Endodermal cell (in vitro differentiated cells): Measurements from ENCODE around the gene HAS3. TPM values are rescaled to one million over a fixed set of nuclear protein-coding genes. Genes with fewer than 3 reads are reported as not detected.
"Not testable (repeated sequence)": the region's sequence is repeated elsewhere in the genome, so short reads cannot be mapped to it uniquely, and the experiment has no call there.

Experiments
- DNase-seq: peaks from one replicate; pipeline ENCODE4 v3.0.0-alpha.2; 2017
- H3K27ac ChIP-seq: 2 replicates; pipeline ENCODE4 v1.5.1; 2013; ENCODE audit warnings: mild to moderate bottlenecking, low read depth, low read length, moderate library complexity
- H3K27me3 ChIP-seq: 2 replicates; pipeline ENCODE4 v1.6.1; 2013; ENCODE audit warnings: mild to moderate bottlenecking, low read length, moderate library complexity; ENCODE audit not compliant: insufficient read depth, control insufficient read depth, poor library complexity, severe bottlenecking
- H3K36me3 ChIP-seq: 2 replicates; pipeline ENCODE4 v1.7.0; 2013; ENCODE audit warnings: mild to moderate bottlenecking, low read length, moderate library complexity; ENCODE audit not compliant: control insufficient read depth, insufficient read depth
- H3K4me1 ChIP-seq: one replicate; pipeline ENCODE4 v1.7.0; 2013; ENCODE audit warnings: low read length; ENCODE audit not compliant: control insufficient read depth, insufficient read depth
- H3K4me3 ChIP-seq: 2 replicates; pipeline ENCODE4 v1.5.1; 2013; ENCODE audit warnings: mild to moderate bottlenecking, low read length, moderate library complexity
- H3K9ac ChIP-seq: 2 replicates; pipeline ENCODE4 v1.6.1; 2013; ENCODE audit warnings: mild to moderate bottlenecking, low read length, moderate library complexity; ENCODE audit not compliant: poor library complexity, severe bottlenecking; ENCODE audit errors: extremely low read depth
- H3K9me3 ChIP-seq: 2 replicates; pipeline ENCODE4 v1.6.1; 2013; ENCODE audit warnings: mild to moderate bottlenecking, low read length, moderate library complexity; ENCODE audit not compliant: control insufficient read depth
- H3K27ac Mint-ChIP-seq: 2 replicates; pipeline ENCODE4 v1.8.0; 2020; ENCODE audit warnings: mixed read lengths
- H3K27me3 Mint-ChIP-seq: 2 replicates; pipeline ENCODE4 v1.8.0; 2021; ENCODE audit warnings: mild to moderate bottlenecking, mixed read lengths; ENCODE audit not compliant: insufficient read depth
- H3K36me3 Mint-ChIP-seq: 2 replicates; pipeline ENCODE4 v1.8.0; 2020; ENCODE audit warnings: low read depth, mixed read lengths
- H3K4me1 Mint-ChIP-seq: 2 replicates; pipeline ENCODE4 v1.8.0; 2020; ENCODE audit warnings: mixed read lengths
- H3K4me3 Mint-ChIP-seq: 2 replicates; pipeline ENCODE4 v1.8.0; 2020; ENCODE audit warnings: mild to moderate bottlenecking, moderate library complexity, mixed read lengths
- H3K9me3 Mint-ChIP-seq: 2 replicates; pipeline ENCODE4 v1.8.0; 2020; ENCODE audit warnings: mild to moderate bottlenecking, mixed read lengths
- CTCF ChIP-seq: fragments of 200-600 bp; sonication (generic); conservative IDR thresholded peaks from 2 replicates; pipeline ENCODE4 v1.5.0; 2021; ENCODE audit warnings: antibody characterized with exemption, mild to moderate bottlenecking
- WGBS, 2 experiments: methylation state at CpG; one replicate each; pipeline versions ENCODE4 v1.1.5 to v1.1.7; 2013; ENCODE audit warnings: missing lambda C conversion rate in 2 of 2, mixed read lengths in 1 of 2; ENCODE audit not compliant: insufficient coverage in 1 of 2, insufficient read length in 1 of 2; 5-methylcytosine and 5-hydroxymethylcytosine counted together
- total RNA-seq, 2 donors: library from RNA; stranded (reverse); fragmentation: NEBNext Ultra II Directional in 1 of 2; extraction: Animal tissue kit (Norgen Biotek cat#: 25700) in 1 of 2; gene quantifications; 2 replicates in 1 of 2; 3 replicates in 1 of 2; pipeline ENCODE4 v1.2.1, GENCODE V29; 2021

The HAS3 gene
- total RNA-seq, 2 donors from 2014 or later: 1.8 to 4.1 TPM

GRCh38 chr16:69126221-69126620 is 20.8 kb downstream of the HAS3 start:
- 97 to 99% methylated on average over 3 of the region's 3 CpGs for WGBS, 2 experiments

GRCh38 chr16:69126801-69127200 is 21.3 kb downstream of the HAS3 start:
- H3K36me3 Mint-ChIP-seq: peaks cover 36% of the 10 kb centered on the region
- H3K9ac ChIP-seq, H3K27ac ChIP-seq, H3K4me3 Mint-ChIP-seq, H3K4me1 ChIP-seq, DNase-seq, H3K9me3 Mint-ChIP-seq, H3K27me3 Mint-ChIP-seq, H3K4me3 ChIP-seq, H3K27ac Mint-ChIP-seq, H3K27me3 ChIP-seq, H3K9me3 ChIP-seq: not testable (repeated sequence)
- 97% methylated on average over 7 to 10 of the region's 10 CpGs for WGBS, 2 experiments
- H3K36me3 ChIP-seq: peaks cover 27% of the 10 kb centered on the region
- H3K4me1 Mint-ChIP-seq: peaks cover 13% of the 10 kb centered on the region

More at GRCh38 chr16:69126221-69126620, 20.8 kb downstream of the HAS3 start:
- Mint-ChIP-seq H3K27me3 (no peaks in the 10 kb centered on the region), H3K4me1 (peaks cover 12% of the 10 kb centered on the region), H3K9me3 (no peaks in the 10 kb centered on the region), H3K4me3 (no peak overlapping the region), H3K27ac (no peak overlapping the region), H3K36me3 (peaks cover 39% of the 10 kb centered on the region)
- no peak for DNase-seq
- H3K27me3 ChIP-seq: no peaks in the 10 kb centered on the region
- H3K4me3 ChIP-seq: no peak overlapping the region
- H3K36me3 ChIP-seq: peaks cover 28% of the 10 kb centered on the region
- H3K27ac ChIP-seq: no peak overlapping the region
- no peaks in the 10 kb centered on the region for H3K4me1 ChIP-seq
- no peak for TF ChIP-seq CTCF
- H3K9me3 ChIP-seq: no peaks in the 10 kb centered on the region
- no peak overlapping the region for H3K9ac ChIP-seq

- H3K27me3 Mint-ChIP-seq: no peaks in the 10 kb centered on the region
- no peak overlapping the region for H3K9ac ChIP-seq
Observed at GRCh38 chr16:69127966-69128510, 22.6 kb downstream of the HAS3 start.

More at GRCh38 chr16:69127966-69128510, 22.6 kb downstream of the HAS3 start:
- Mint-ChIP-seq H3K9me3 (no peaks in the 10 kb centered on the region), H3K4me1 (peaks cover 15% of the 10 kb centered on the region), H3K36me3 (peaks cover 33% of the 10 kb centered on the region), H3K27ac (no peak overlapping the region), H3K4me3 (no peak overlapping the region)
- no peaks in the 10 kb centered on the region for H3K27me3 ChIP-seq
- no peaks in the 10 kb centered on the region for H3K4me1 ChIP-seq
- DNase-seq: no peak
- TF ChIP-seq CTCF: no peak
- H3K36me3 ChIP-seq: peaks cover 23% of the 10 kb centered on the region
- 97 to 99% methylated on average over 11 to 12 of the region's 12 CpGs for WGBS, 2 experiments
- no peak overlapping the region for H3K27ac ChIP-seq
- no peak overlapping the region for H3K4me3 ChIP-seq
- H3K9me3 ChIP-seq: no peaks in the 10 kb centered on the region
